Dermis lymphatic vessel endothelial cell (primary cell): ENCODE results near the gene XRCC2. TPM values are rescaled to one million over a fixed set of nuclear protein-coding genes. Genes with fewer than 3 reads are reported as not detected.

Experiments used
- total RNA-seq: library from RNA; depleted of rRNA; stranded (reverse); fragments of >200 nt; gene quantifications from 2 replicates; pipeline ENCODE4 v1.2.1, GENCODE V29; 2014

The XRCC2 gene
- total RNA-seq: 0.98 and 1.4 TPM in 2 replicates

DNA sequence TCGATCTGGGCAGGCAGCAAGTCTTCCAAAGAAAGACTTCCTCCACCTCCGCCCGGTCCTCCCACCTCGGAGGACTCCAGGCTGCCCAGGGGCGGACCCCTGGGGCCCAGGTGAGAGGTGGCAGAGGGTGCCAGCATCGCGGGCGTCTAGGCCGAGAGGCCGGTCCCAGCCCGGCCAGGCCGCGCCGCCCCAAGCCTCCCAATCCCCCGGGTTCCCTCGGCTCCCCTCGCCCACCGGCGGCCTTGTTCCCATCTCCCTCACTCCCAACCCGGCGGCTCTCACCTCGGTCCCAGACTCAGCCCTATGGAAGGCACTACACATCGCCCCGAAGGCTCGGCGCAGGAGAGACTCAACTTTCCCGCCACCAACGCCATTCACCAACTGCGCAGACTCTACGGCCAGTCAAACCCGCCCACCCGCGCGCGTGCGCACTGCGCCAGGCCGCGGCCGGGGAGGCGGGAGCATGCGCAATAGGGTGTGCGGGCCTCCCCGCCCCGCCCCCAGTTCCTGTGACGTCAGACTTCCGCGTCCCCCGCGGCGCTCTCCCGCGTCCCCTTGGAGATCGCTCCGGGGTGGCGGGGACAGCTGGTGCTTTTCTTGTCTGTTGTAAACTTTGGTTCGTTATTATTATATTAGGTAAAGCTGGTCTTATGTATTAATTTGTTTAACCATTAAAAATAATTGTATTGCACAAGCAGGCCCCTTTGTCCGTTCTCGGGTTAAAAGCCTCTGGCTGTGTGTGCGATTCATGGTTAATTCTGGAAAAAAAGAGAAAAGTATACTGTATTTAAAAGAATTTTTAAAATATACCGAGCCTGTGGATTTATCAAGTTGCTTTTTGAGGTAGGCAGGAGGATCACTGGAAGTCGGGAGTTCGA is at the start of gene XRCC2:
Gene XRCC2, minus strand, starts transcription at position 383 of the 878 bp plus-strand sequence. Its CDS starts 62 bp downstream, at position 321.

Other genes starting within 250 kb of the XRCC2 start
- 35.5 and 40.2 TPM in 2 replicates for gene KMT2C, start 240.1 kb downstream of the XRCC2 start, total RNA-seq
- 5.9 and 9.5 TPM in 2 replicates for gene ACTR3B, start 83.6 kb upstream of the XRCC2 start, total RNA-seq